OCI-LY7 (cell line): ENCODE results near the gene RNF41. TPM values are rescaled to one million over a fixed set of nuclear protein-coding genes. Genes with fewer than 3 reads are reported as not detected.

Experiments used
- BruUV-seq: library from RNA; stranded (reverse); fragments of 400-500 nt; replicated peaks from 2 replicates; lab custom pipeline; 2021; lab: Mats Ljungman, UMichigan
- CTCF ChIA-PET: fragments of 300-600 bp; sonication (Branson Sonifier 250); formaldehyde crosslinking; loops from one replicate; lab custom pipeline; 2022; ENCODE audit warnings: antibody characterized with exemption; ENCODE audit not compliant: unreplicated experiment; lab: Charles Lee
- POLR2A ChIA-PET: fragments of 300-600 bp; sonication (Branson Sonifier 250); formaldehyde crosslinking; loops from one replicate; lab custom pipeline; 2022; ENCODE audit warnings: antibody characterized with exemption; lab: Charles Lee
- DNase-seq: peaks from one replicate; pipeline ENCODE4 v3.0.0-alpha.2; 2015; ENCODE audit warnings: low spot score
- H2AFZ ChIP-seq: fragments of 200-600 bp; sonication (generic), shearing (Covaris generic); 2 replicates; pipeline ENCODE4 v1.6.1; 2014; ENCODE audit warnings: mild to moderate bottlenecking, antibody characterized with exemption, low read length, moderate library complexity
- H3K27ac ChIP-seq: fragments of 200-600 bp; sonication (generic); 2 replicates; pipeline ENCODE4 v1.5.1; 2014; ENCODE audit warnings: mixed run types, low read depth, mild to moderate bottlenecking, moderate library complexity, low read length, inconsistent platforms; ENCODE audit not compliant: poor library complexity, severe bottlenecking
- H3K36me3 ChIP-seq: fragments of 200-600 bp; sonication (generic); 2 replicates; pipeline ENCODE4 v1.6.1; 2014; ENCODE audit warnings: mild to moderate bottlenecking, antibody characterized with exemption, low read length, moderate library complexity, mixed read lengths; ENCODE audit not compliant: insufficient read depth
- H3K4me1 ChIP-seq: fragments of 200-600 bp; sonication (generic); 2 replicates; pipeline ENCODE4 v1.5.1; 2014; ENCODE audit warnings: mild to moderate bottlenecking, low read length; ENCODE audit not compliant: insufficient read depth, poor library complexity, severe bottlenecking
- H3K4me2 ChIP-seq: fragments of 200-600 bp; sonication (generic); 2 replicates; pipeline ENCODE4 v1.6.1; 2014; ENCODE audit warnings: mild to moderate bottlenecking, low read length
- H3K4me3 ChIP-seq: fragments of 200-600 bp; sonication (generic); 2 replicates; pipeline ENCODE4 v1.5.1; 2014; ENCODE audit warnings: mild to moderate bottlenecking, low read depth, low read length; ENCODE audit not compliant: poor library complexity, severe bottlenecking
- H3K79me2 ChIP-seq: fragments of 200-600 bp; sonication (generic); 2 replicates; pipeline ENCODE4 v1.6.1; 2016; ENCODE audit warnings: low read depth, mild to moderate bottlenecking, low read length, moderate library complexity, mixed read lengths; ENCODE audit not compliant: insufficient read depth
- H3K9me2 ChIP-seq: fragments of 200-600 bp; sonication (generic); 2 replicates; pipeline ENCODE4 v1.6.1; 2016; ENCODE audit warnings: mild to moderate bottlenecking, low read length, mixed read lengths; ENCODE audit not compliant: insufficient read depth
- H3K9me3 ChIP-seq: fragments of 200-600 bp; sonication (generic); 2 replicates; pipeline ENCODE4 v1.6.1; 2014; ENCODE audit warnings: mild to moderate bottlenecking, mixed run types, low read length, mixed read lengths
- H4K20me1 ChIP-seq: fragments of 200-600 bp; sonication (generic); 2 replicates; pipeline ENCODE4 v1.6.1; 2014; ENCODE audit warnings: mild to moderate bottlenecking, antibody characterized with exemption, low read length, moderate library complexity, mixed read lengths; ENCODE audit not compliant: insufficient read depth
- CTCF ChIP-seq: fragments of 200-600 bp; sonication (generic); conservative IDR thresholded peaks from 2 replicates; pipeline ENCODE4 v1.5.1; 2014; ENCODE audit warnings: mild to moderate bottlenecking, antibody characterized with exemption, low read length, moderate library complexity, mixed read lengths
- EZH2phosphoT487 ChIP-seq: fragments of 200-600 bp; sonication (generic); IDR thresholded peaks from 2 replicates; pipeline ENCODE4 v1.6.1; 2018; ENCODE audit warnings: low read depth, borderline replicate concordance, mild to moderate bottlenecking, mixed run types, antibody characterized with exemption, low read length, moderate library complexity, mixed read lengths
- intact Hi-C: fragments of 100-400 bp; cut with micrococcal nuclease; formaldehyde crosslinking; loops from one replicate; pipeline ENCODE4 v1.10.0; 2022; ENCODE audit not compliant: unreplicated experiment
- total RNA-seq, 2 experiments: library from RNA; depleted of rRNA in 1 of 2; stranded (reverse); fragments of >200 nt in 1 of 2; shearing (Covaris generic) in 1 of 2; gene quantifications; 2 replicates each; pipeline ENCODE4 v1.2.3, GENCODE V29; 2014 to 2022

RNF41 gene
- total RNA-seq, 2 experiments from 2014 or later, result 43.7 to 76.1 TPM

- Histone ChIP-seq H3K4me2 (peak overlapping the region; percentile 94), H3K79me2 (peaks cover 17% of the 10 kb centered on the region; the same call in 1 of the 2 replicates), H4K20me1 (0 out of 2 replicates have a peak, but pooled peaks cover 5% of the 10 kb centered on the region), H3K4me3 (peak overlapping the region; percentile 93), H3K36me3 (peaks cover 50% of the 10 kb centered on the region), H3K9me2 (no peaks in the 10 kb centered on the region), H3K4me1 (peaks cover 17% of the 10 kb centered on the region), H3K9me3 (no peaks in the 10 kb centered on the region), H2AFZ (no peak overlapping the region), H3K27ac (no peak overlapping the region)
- CTCF ChIA-PET, result interaction anchor here (0.6 kb wide), 1 partner anchor 40 kb away, joined by 3 read pairs; no protein-coding TSS in a partner anchor
- POLR2A ChIA-PET, result interaction anchor here (0.6 kb wide), 1 partner anchor 117 kb away, joined by 3 read pairs; no protein-coding TSS in a partner anchor
- no TSS peak for BruUV-seq
- intact Hi-C loops, result no loop called here
- TF ChIP-seq EZH2phosphoT487 (no peak), CTCF (no peak)
- DNase-seq, result no peak
Observed at GRCh38 chr12:56257071-56257470, 35.3 kb upstream of the RNF41 start.

DNA sequence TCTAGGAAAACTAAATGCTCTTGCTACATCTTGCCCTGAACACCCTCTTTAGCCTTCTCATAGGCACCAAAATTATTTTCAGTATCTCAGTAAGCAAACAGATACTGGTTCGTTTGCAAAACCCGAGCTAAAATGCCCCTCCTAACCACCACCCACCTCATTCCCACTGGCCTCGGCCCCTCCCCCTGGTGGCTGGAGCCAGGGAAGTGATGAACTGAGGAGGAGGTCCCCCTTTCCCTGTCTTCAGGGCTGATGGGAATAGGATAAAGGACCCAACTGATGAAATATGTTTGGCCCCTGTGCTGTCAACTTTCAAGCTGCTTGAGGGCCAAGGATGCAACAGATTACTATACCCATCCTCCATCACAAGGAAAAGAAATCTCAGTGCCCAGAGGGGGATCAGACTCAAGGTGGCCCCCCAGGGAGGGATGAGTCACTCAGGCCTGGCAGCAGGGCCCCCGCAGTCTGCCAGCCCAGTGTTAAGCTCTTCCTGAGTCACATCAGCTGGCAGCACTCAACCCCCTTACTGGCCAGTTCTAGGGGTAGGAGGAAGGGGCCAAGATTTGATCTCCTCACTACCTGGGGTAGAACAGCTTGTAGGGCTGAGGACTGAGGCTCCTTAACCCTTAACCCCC is 34.7 kb upstream of the RNF41 start:
- Histone ChIP-seq H3K36me3 (peaks cover 56% of the 10 kb centered on the region), H3K9me2 (no peaks in the 10 kb centered on the region), H2AFZ (no peak overlapping the region), H3K4me1 (peaks cover 17% of the 10 kb centered on the region), H3K4me2 (peak overlapping the region; percentile 94), H3K27ac (no peak overlapping the region), H4K20me1 (0 out of 2 replicates have a peak, but pooled peaks cover 5% of the 10 kb centered on the region), H3K4me3 (peak overlapping the region; percentile 93), H3K9me3 (no peaks in the 10 kb centered on the region), H3K79me2 (peaks cover 17% of the 10 kb centered on the region; the same call in 1 of the 2 replicates)
- BruUV-seq, result TSS peak; percentile 37
- no peak for DNase-seq
- intact Hi-C loops, result no loop called here
- CTCF ChIA-PET, result no interaction called here
- POLR2A ChIA-PET, result no interaction called here
- no peak for TF ChIP-seq EZH2phosphoT487
- no peak for TF ChIP-seq CTCF

DNA sequence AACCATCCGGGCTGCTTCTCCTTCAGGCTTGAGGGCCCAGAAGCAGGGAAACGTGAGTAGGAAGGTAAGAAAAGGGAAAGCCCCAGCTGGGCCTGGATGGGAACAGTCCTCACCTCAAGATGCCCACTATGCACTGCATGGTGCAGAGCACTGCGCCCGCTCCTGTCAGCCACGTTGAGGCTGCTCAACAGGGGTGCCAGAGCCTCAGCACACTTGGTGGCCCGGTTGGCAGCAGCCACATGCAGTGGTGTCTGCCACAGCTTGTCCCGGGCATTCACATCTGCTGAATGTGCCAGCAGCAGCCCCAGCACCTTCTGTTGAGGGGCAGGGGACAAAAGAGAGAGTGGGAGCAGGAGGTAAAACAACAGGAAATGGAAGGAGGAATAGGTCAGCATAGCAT is 33.9 kb upstream of the RNF41 start:
- peaks cover 17% of the 10 kb centered on the region for H3K4me1 ChIP-seq
- BruUV-seq, result no TSS peak
- H3K9me2 ChIP-seq, result no peaks in the 10 kb centered on the region
- intact Hi-C loops, result no loop called here
- no peak overlapping the region for H3K4me3 ChIP-seq
- DNase-seq, result no peak
- peaks cover 17% of the 10 kb centered on the region; the same call in 1 of the 2 replicates for H3K79me2 ChIP-seq
- ChIA-PET CTCF (no interaction called here), POLR2A (no interaction called here)
- 0 out of 2 replicates have a peak, but pooled peaks cover 5% of the 10 kb centered on the region for H4K20me1 ChIP-seq
- peaks cover 57% of the 10 kb centered on the region for H3K36me3 ChIP-seq
- H3K4me2 ChIP-seq, result no peak overlapping the region
- H3K27ac ChIP-seq, result no peak overlapping the region
- no peak for TF ChIP-seq CTCF
- TF ChIP-seq EZH2phosphoT487, result no peak
- no peak overlapping the region for H2AFZ ChIP-seq
- H3K9me3 ChIP-seq, result no peaks in the 10 kb centered on the region
